Peyer's patch (tissue), 4 donors: Measurements from ENCODE around the gene ICAM1. TPM values are rescaled to one million over a fixed set of nuclear protein-coding genes. Genes with fewer than 3 reads are reported as not detected.

Source experiments
- DNase-seq, 3 donors: peaks; one replicate each; pipeline ENCODE4 v3.0.0-alpha.2; 2017 to 2019
- H3K27ac ChIP-seq, 4 donors: fragments of 200-600 bp; sonication (generic); one replicate each; pipeline ENCODE4 v1.5.1; 2016 to 2019
- H3K27me3 ChIP-seq, 2 donors: fragments of 200-600 bp; sonication (generic); one replicate each; pipeline ENCODE4 v1.5.1; 2019
- H3K36me3 ChIP-seq, 3 donors: fragments of 200-600 bp; sonication (generic); one replicate each; pipeline ENCODE4 v1.5.1; 2016 to 2019
- H3K4me1 ChIP-seq, 4 donors: fragments of 200-600 bp; sonication (generic); one replicate each; pipeline ENCODE4 v1.5.1; 2016 to 2019
- H3K4me3 ChIP-seq, 4 donors: fragments of 200-600 bp; sonication (generic); 1 replicate in 3 of 4; 2 replicates in 1 of 4; pipeline ENCODE4 v1.5.1; 2016 to 2019; ENCODE audit warnings: mild to moderate bottlenecking in 1 of 4
- H3K9me3 ChIP-seq, 4 donors: fragments of 200-600 bp; sonication (generic); one replicate each; pipeline ENCODE4 v1.5.1; 2016 to 2019; ENCODE audit warnings: mild to moderate bottlenecking in 1 of 4
- POLR2A ChIP-seq, 2 donors: fragments of 450-650 bp; IDR thresholded peaks; one replicate each; pipeline ENCODE4 v1.5.1; 2017; ENCODE audit warnings: antibody characterized with exemption in 2 of 2, mild to moderate bottlenecking in 2 of 2, moderate library complexity in 2 of 2
- total RNA-seq, 4 donors: library from RNA; depleted of rRNA; stranded (reverse); fragments of >200 nt; gene quantifications; one replicate each; pipeline ENCODE4 v1.1.0, GENCODE V29; 2016
- TF ChIP-seq, protein P1 (sequence below), 6 experiments: fragments of 450-650 bp in 4 of 6; fragments of 200-600 bp in 2 of 6; sonication (generic) in 1 of 6; IDR thresholded peaks; one replicate each; pipeline ENCODE4 v1.5.1; 2017 to 2019; ENCODE audit warnings: antibody characterized with exemption in 6 of 6, mild to moderate bottlenecking in 3 of 6, moderate library complexity in 1 of 6

Gene ICAM1
- total RNA-seq, 4 donors from 2014 or later: 2.6 to 62.7 (median 12.7) TPM

DNA sequence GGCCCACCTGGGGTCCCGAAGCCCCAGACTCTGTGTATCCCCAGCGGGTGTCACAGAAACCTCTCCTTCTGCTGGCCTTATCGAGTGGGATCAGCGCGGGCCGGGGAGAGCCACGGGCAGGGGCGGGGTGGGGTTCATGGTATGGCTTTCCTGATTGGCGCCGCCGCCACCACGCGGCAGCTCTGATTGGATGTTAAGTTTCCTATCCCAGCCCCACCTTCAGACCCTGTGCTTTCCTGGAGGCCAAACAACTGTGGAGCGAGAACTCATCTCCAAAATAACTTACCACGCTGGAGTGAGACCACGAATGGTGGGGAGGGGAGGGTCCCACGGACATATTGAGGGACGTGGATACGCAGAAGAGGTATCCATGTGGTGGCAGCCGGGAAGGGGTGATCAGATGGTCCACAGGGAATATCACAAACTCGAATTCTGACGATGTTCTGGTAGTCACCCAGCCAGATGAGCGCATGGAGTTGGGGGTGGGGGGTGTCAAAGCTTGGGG lies 17.8 kb downstream of the ICAM1 start:
- H3K4me1 ChIP-seq: peaks cover 0 to 72% (median 61%) of the 10 kb centered on the region in 4 donors
- DNase-seq: peak in 1 of 3 donors; percentile 69
- H3K9me3 ChIP-seq: no peaks in the 10 kb centered on the region
- H3K36me3 ChIP-seq: peaks cover 0 to 16% (median 0%) of the 10 kb centered on the region in 3 donors
- no peak overlapping the region for H3K27ac ChIP-seq
- TF ChIP-seq, protein P1, sequence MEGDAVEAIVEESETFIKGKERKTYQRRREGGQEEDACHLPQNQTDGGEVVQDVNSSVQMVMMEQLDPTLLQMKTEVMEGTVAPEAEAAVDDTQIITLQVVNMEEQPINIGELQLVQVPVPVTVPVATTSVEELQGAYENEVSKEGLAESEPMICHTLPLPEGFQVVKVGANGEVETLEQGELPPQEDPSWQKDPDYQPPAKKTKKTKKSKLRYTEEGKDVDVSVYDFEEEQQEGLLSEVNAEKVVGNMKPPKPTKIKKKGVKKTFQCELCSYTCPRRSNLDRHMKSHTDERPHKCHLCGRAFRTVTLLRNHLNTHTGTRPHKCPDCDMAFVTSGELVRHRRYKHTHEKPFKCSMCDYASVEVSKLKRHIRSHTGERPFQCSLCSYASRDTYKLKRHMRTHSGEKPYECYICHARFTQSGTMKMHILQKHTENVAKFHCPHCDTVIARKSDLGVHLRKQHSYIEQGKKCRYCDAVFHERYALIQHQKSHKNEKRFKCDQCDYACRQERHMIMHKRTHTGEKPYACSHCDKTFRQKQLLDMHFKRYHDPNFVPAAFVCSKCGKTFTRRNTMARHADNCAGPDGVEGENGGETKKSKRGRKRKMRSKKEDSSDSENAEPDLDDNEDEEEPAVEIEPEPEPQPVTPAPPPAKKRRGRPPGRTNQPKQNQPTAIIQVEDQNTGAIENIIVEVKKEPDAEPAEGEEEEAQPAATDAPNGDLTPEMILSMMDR (IDR thresholded peaks at IDR 0.05): no peak
- no peak for TF ChIP-seq POLR2A (IDR thresholded peaks at IDR 0.05)
- H3K4me3 ChIP-seq: peak overlapping the region in 3 of 4 donors; percentile 36 to 49 (median 37)
- H3K27me3 ChIP-seq: peaks cover 0 to 45% of the 10 kb centered on the region in 2 donors

DNA sequence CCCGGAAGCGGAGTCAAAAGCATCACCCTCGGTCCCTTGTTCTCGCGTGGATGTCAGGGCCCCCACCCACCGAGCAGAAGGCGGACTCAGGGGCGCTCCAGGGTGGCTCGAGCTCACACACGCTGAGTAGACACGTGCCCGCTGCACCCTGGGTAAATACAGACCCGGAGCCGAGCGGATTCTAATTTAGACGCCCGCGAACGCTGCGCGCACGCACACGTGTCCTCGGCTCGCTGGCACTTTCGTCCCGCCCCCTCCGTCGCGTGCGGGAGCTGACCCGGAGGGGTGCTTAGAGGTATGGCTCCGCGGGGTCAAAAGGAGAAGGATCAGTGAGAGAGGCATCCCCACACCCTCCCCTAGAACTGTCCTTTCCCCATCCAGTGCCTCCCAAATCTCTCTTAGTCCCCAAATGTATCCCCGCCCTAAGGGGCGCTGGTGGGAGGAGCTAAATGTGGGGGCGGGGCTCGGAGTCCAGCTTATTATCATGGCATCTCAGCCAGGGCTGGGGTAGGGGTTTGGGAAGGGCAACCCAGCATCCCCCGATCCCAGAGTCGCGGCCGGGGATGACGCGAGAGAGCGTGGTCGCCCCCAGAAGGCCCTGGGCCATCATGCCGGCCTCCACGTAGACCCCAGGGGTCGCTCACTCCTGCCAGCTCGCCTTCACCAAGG lies 18.4 kb downstream of the ICAM1 start:
- TF ChIP-seq, protein P1 (IDR thresholded peaks at IDR 0.05): no peak
- TF ChIP-seq POLR2A (IDR thresholded peaks at IDR 0.05): no peak
- Histone ChIP-seq H3K36me3 (peaks cover 0 to 10% (median 0%) of the 10 kb centered on the region in 3 donors), H3K9me3 (no peaks in the 10 kb centered on the region), H3K27me3 (peaks cover 0 to 51% of the 10 kb centered on the region in 2 donors), H3K4me3 (peak overlapping the region; percentile 18 to 49 (median 36)), H3K4me1 (peaks cover 0 to 76% (median 61%) of the 10 kb centered on the region in 4 donors), H3K27ac (no peak overlapping the region)
- DNase-seq: peak in 2 of 3 donors; percentile 48 to 68

DNA sequence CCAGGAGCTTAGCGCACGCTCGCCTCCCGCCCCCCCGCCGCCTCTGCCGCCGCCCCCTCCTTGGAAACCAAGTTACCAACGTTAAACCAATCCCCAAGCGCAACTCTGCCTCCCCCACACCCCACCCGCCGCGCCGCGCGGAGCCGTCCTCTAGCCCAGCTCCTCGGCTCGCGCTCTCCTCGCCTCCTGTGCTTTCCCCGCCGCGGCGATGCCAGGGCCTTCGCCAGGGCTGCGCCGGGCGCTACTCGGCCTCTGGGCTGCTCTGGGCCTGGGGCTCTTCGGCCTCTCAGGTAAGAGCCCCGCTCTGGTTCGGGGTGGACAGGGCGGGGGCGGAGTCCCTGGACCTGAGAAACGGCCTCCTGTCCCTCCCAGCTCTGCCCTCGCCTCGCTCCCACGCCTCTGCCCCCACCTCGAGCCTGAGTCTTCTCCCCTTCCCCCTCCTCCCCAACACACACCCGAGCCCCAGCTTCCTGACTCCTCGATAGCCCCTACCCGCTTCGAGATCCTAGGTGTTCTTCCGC lies 19.0 kb downstream of the ICAM1 start, which contains the start of gene ICAM5:
Gene ICAM5, plus strand, starts transcription at position 117 of the 521 bp plus-strand sequence. Its CDS starts 92 bp downstream, at position 209.
- TF ChIP-seq POLR2A (IDR thresholded peaks at IDR 0.05): no peak
- TF ChIP-seq, protein P1 (IDR thresholded peaks at IDR 0.05): no peak
- H3K27me3 ChIP-seq: peaks cover 0 to 56% of the 10 kb centered on the region in 2 donors
- peak within 1 kb of the TSS; percentile 29 to 49 (median 36) for H3K4me3 ChIP-seq

DNA sequence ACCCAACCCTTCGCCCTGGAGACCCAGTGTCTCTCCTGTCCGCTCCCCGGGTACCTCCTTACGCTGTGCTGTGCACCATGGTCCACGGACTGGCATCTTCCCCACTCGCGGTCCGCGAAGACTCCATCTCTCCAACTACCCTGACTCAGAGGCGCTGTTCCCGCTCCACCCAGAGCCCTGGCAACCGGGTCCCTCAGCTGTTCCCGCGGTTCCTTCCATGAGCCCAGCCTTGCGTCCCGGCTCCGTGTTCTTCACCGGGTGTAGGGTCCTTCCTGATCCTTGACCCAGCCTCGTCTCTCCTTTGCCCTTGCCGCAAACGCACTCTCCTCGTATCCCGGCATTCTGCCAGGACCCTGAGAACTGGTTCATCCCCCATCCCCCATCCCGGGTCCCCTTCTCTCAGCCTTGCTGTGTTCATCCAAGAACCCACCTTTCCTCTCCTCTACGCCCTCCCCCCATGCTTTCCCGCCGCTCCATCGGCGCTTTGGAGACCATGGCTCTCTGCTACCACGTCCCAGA lies 19.5 kb downstream of the ICAM1 start:
- Histone ChIP-seq H3K4me1 (peaks cover 0 to 87% (median 66%) of the 10 kb centered on the region in 4 donors), H3K36me3 (no peaks in the 10 kb centered on the region), H3K9me3 (no peaks in the 10 kb centered on the region), H3K27me3 (peaks cover 0 to 58% of the 10 kb centered on the region in 2 donors), H3K4me3 (peak overlapping the region; percentile 29 to 49 (median 36)), H3K27ac (no peak overlapping the region)
- DNase-seq: no peak
- TF ChIP-seq, protein P1 (IDR thresholded peaks at IDR 0.05): no peak
- no peak for TF ChIP-seq POLR2A (IDR thresholded peaks at IDR 0.05)

More for the DNA sequence above, 19.0 kb downstream of the ICAM1 start, which contains the start of gene ICAM5:
- peaks cover 0 to 4% (median 0%) of the 10 kb centered on the region in 3 donors for H3K36me3 ChIP-seq
- no peak for DNase-seq
- H3K9me3 ChIP-seq: no peaks in the 10 kb centered on the region
- peaks cover 0 to 82% (median 62%) of the 10 kb centered on the region in 4 donors for H3K4me1 ChIP-seq
- H3K27ac ChIP-seq: peak within 1 kb of the TSS in 1 of 4 donors; percentile 25

DNA sequence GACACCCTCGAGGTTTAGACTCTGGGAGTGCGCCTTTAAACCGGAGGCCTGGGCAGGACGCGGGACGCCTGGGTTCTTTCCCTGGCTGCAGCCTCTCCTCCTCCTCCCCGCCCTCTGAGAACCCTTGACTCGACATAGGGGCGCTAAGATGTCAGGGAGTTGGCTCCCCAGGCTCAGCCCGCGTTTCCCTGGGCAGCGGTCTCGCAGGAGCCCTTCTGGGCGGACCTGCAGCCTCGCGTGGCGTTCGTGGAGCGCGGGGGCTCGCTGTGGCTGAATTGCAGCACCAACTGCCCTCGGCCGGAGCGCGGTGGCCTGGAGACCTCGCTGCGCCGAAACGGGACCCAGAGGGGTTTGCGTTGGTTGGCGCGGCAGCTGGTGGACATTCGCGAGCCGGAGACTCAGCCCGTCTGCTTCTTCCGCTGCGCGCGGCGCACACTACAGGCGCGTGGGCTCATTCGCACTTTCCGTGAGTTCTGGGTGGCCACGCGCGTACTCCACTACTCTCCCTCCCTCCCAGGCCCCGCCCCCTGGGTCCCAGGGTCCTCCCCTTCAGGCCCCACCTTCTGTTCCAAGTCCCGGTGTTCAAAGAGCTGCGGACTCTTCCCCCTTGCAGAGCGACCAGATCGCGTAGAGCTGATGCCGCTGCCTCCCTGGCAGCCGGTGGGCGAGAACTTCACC lies 20.1 kb downstream of the ICAM1 start:
- Histone ChIP-seq H3K27ac (peak overlapping the region in 1 of 4 donors; percentile 25), H3K4me3 (peak overlapping the region; percentile 29 to 49 (median 36)), H3K36me3 (no peaks in the 10 kb centered on the region), H3K27me3 (peaks cover 0 to 64% of the 10 kb centered on the region in 2 donors), H3K9me3 (no peaks in the 10 kb centered on the region), H3K4me1 (peaks cover 0 to 91% (median 72%) of the 10 kb centered on the region in 4 donors)
- peak; percentile 51 to 85 (median 69) for DNase-seq
- TF ChIP-seq POLR2A (IDR thresholded peaks at IDR 0.05): peak; percentile 5 to 14
- TF ChIP-seq, protein P1 (IDR thresholded peaks at IDR 0.05): no peak
